NB4 (cell line): ENCODE data around the gene PDCD11.

Experiments used
- CTCF ChIP-seq: IDR thresholded peaks from one replicate; pipeline ENCODE4 v1.5.1; 2012; ENCODE audit warnings: low read depth, low read length
- MAX ChIP-seq: IDR thresholded peaks from 2 replicates; pipeline ENCODE4 v1.6.1; 2011; ENCODE audit warnings: low read depth, low read length
- MYC ChIP-seq: IDR thresholded peaks from 2 replicates; pipeline ENCODE4 v1.6.1; 2011; ENCODE audit warnings: low read depth, low read length

- TF ChIP-seq CTCF: no peak
- no peak for TF ChIP-seq MAX
- TF ChIP-seq MYC: no peak
Observed at GRCh38 chr10:103353281-103353680, 43.1 kb upstream of the PDCD11 start.
